Endothelial cell of umbilical vein (primary cell): ENCODE results near the gene FNBP1. TPM values are rescaled to one million over a fixed set of nuclear protein-coding genes. Genes with fewer than 3 reads are reported as not detected.

Source experiments
- BruUV-seq: library from RNA; stranded (reverse); fragments of 400-500 nt; replicated peaks from 2 replicates; lab custom pipeline; 2021; lab: Mats Ljungman, UMichigan
- CTCF ChIA-PET: fragments of 300-600, 350-600 bp; sonication (Branson Sonifier 250); formaldehyde crosslinking; loops from one replicate; lab custom pipeline; 2021; ENCODE audit warnings: antibody characterized with exemption, inconsistent platforms; lab: Charles Lee
- POLR2A ChIA-PET: fragments of 300-600, 350-600 bp; sonication (Branson Sonifier 250); formaldehyde crosslinking; loops from one replicate; lab custom pipeline; 2021; ENCODE audit warnings: antibody characterized with exemption, inconsistent platforms; lab: Charles Lee
- DNase-seq: peaks from one replicate; pipeline ENCODE4 v3.0.0-alpha.2; 2011; ENCODE audit warnings: low read depth, low spot score
- FAIRE-seq: peaks from 2 replicates; lab custom pipeline; 2011; peaks lifted over from hg19 to GRCh38; lab: Jason Lieb, UNC
- H2AFZ ChIP-seq: 2 replicates; pipeline ENCODE4 v1.6.0; 2012; ENCODE audit warnings: low read depth, low read length, control low read depth, inconsistent platforms
- H3K27ac ChIP-seq: 2 replicates; pipeline ENCODE4 v1.5.1; 2011; ENCODE audit warnings: low read depth, mild to moderate bottlenecking, control low read depth, low read length, moderate library complexity; ENCODE audit not compliant: insufficient read depth
- H3K27me3 ChIP-seq, 2 experiments: 2 replicates each; pipeline versions ENCODE4 v1.6.0 to v1.6.1; 2011; ENCODE audit warnings: low read length in 2 of 2, mixed read lengths in 1 of 2; ENCODE audit not compliant: control insufficient read depth in 2 of 2, insufficient read depth in 2 of 2
- H3K36me3 ChIP-seq, 2 experiments: 2 replicates in 1 of 2; 3 replicates in 1 of 2; pipeline ENCODE4 v1.5.1; 2011; ENCODE audit warnings: low read length in 2 of 2, mild to moderate bottlenecking in 1 of 2, moderate library complexity in 1 of 2; ENCODE audit not compliant: control insufficient read depth in 2 of 2, insufficient read depth in 2 of 2; ENCODE audit errors: extremely low read depth in 1 of 2
- H3K4me1 ChIP-seq: 3 replicates; pipeline ENCODE4 v1.5.1; 2011; ENCODE audit warnings: mild to moderate bottlenecking, low read length; ENCODE audit not compliant: control insufficient read depth, insufficient read depth; ENCODE audit errors: extremely low read depth
- H3K4me2 ChIP-seq: 2 replicates; pipeline ENCODE4 v1.6.1; 2011; ENCODE audit warnings: low read length, control low read depth, mixed read lengths; ENCODE audit not compliant: insufficient read depth
- H3K4me3 ChIP-seq, 3 experiments: fragments of 200-600 bp in 1 of 3; sonication (generic), shearing (Covaris generic) in 1 of 3; replicated peaks in 1 of 3; 2 replicates each; pipeline ENCODE4 v1.5.1; 2011 to 2016; ENCODE audit warnings: control low read depth in 3 of 3, low read length in 3 of 3, mild to moderate bottlenecking in 2 of 3, inconsistent platforms in 1 of 3, low read depth in 1 of 3, moderate library complexity in 1 of 3; ENCODE audit not compliant: insufficient read depth in 1 of 3
- H3K79me2 ChIP-seq: 2 replicates; pipeline ENCODE4 v1.6.0; 2012; ENCODE audit warnings: low read length, inconsistent platforms; ENCODE audit not compliant: control insufficient read depth, insufficient read depth
- H3K9ac ChIP-seq: replicated peaks from 2 replicates; pipeline ENCODE3; 2011; ENCODE audit warnings: low read length, control low read depth; ENCODE audit not compliant: insufficient read depth; ENCODE audit errors: extremely low read depth
- H3K9me1 ChIP-seq: replicated peaks from 3 replicates; pipeline ENCODE4 v1.6.0; 2011; ENCODE audit warnings: mild to moderate bottlenecking, low read length; ENCODE audit not compliant: control insufficient read depth, insufficient read depth; ENCODE audit errors: extremely low read depth
- H3K9me3 ChIP-seq: replicated peaks from 2 replicates; pipeline ENCODE4 v1.5.1; 2012; ENCODE audit warnings: low read length, inconsistent platforms; ENCODE audit not compliant: control insufficient read depth, insufficient read depth
- H4K20me1 ChIP-seq: replicated peaks from 2 replicates; pipeline ENCODE3; 2011; ENCODE audit warnings: mild to moderate bottlenecking, low read length; ENCODE audit not compliant: control insufficient read depth, insufficient read depth; ENCODE audit errors: extremely low read depth
- EZH2 ChIP-seq: IDR thresholded peaks from 2 replicates; pipeline ENCODE4 v1.6.1; 2012; ENCODE audit warnings: borderline replicate concordance, low read depth, mild to moderate bottlenecking, moderate library complexity, low read length, inconsistent platforms; ENCODE audit not compliant: severe bottlenecking
- FOS ChIP-seq: IDR thresholded peaks from 2 replicates; pipeline ENCODE4 v1.6.1; 2011; ENCODE audit warnings: mild to moderate bottlenecking, low read length, moderate library complexity, borderline replicate concordance; ENCODE audit not compliant: insufficient read depth
- GATA2 ChIP-seq: IDR thresholded peaks from 2 replicates; pipeline ENCODE4 v1.7.0; 2011; ENCODE audit warnings: low read depth, mild to moderate bottlenecking, moderate library complexity, mixed read lengths, low read length; ENCODE audit not compliant: insufficient read length, insufficient read depth
- JUN ChIP-seq: IDR thresholded peaks from 2 replicates; pipeline ENCODE4 v1.6.1; 2011; ENCODE audit warnings: borderline replicate concordance, low read depth; ENCODE audit not compliant: insufficient read length, insufficient read depth
- MAX ChIP-seq: IDR thresholded peaks from 2 replicates; pipeline ENCODE4 v1.6.1; 2011; ENCODE audit not compliant: insufficient read depth, insufficient read length
- MYC ChIP-seq: IDR thresholded peaks from one replicate; pipeline ENCODE4 v1.6.1; 2011; ENCODE audit warnings: mild to moderate bottlenecking, low read depth, low read length
- POLR2A ChIP-seq: IDR thresholded peaks from 2 replicates; pipeline ENCODE4 v1.6.1; 2012; ENCODE audit warnings: low read depth, mild to moderate bottlenecking, control low read depth, low read length
- POLR2AphosphoS5 ChIP-seq: IDR thresholded peaks from 2 replicates; pipeline ENCODE4 v1.6.1; 2012; ENCODE audit warnings: low read depth, mild to moderate bottlenecking, control low read depth, low read length, moderate library complexity; ENCODE audit not compliant: insufficient read depth
- dilution Hi-C: fragments of 300-500 bp; cut with MboI; formaldehyde crosslinking; loops from one replicate; pipeline ENCODE4 v1.15.0; 2019; ENCODE audit warnings: low sequenced_read_pairs; ENCODE audit not compliant: extremely low pct_ligation_motif_present
- intact Hi-C: fragments of 100-400 bp; cut with micrococcal nuclease; formaldehyde crosslinking; loops from one replicate; pipeline ENCODE4 v1.10.0; 2022
- polyA plus RNA-seq, 4 experiments: library from polyadenylated mRNA; depleted of rRNA in 3 of 4; stranded (reverse) in 3 of 4; unstranded in 1 of 4; fragments of >200 nt; gene quantifications; 2 replicates each; pipeline versions ENCODE4 v1.2.1 to v1.2.3, GENCODE V29; 2011 to 2012; ENCODE audit warnings: missing spikeins in 1 of 4
- total RNA-seq: library from RNA; stranded (reverse); gene quantifications from 2 replicates; pipeline ENCODE4 v1.2.3, GENCODE V29; 2021
- TF ChIP-seq, protein P1 (sequence below), 2 donors: IDR thresholded peaks; 1 replicate in 1 of 2; 2 replicates in 1 of 2; pipeline ENCODE4 v1.5.1; 2011; ENCODE audit warnings: low read length in 2 of 2, mild to moderate bottlenecking in 2 of 2, moderate library complexity in 2 of 2, control low read depth in 1 of 2, inconsistent platforms in 1 of 2, low read depth in 1 of 2; ENCODE audit not compliant: insufficient read depth in 1 of 2; ENCODE audit errors: extremely low read depth in 1 of 2

FNBP1 gene
- total and polyA plus RNA-seq, 2 donors (not counting 3 experiments of a cell fraction or from before 2014, with no cell fraction given) = 10.9 to 43.9 TPM

- Histone ChIP-seq H3K27me3 (no peaks in the 10 kb centered on the region), H3K4me2 (no peak overlapping the region), H3K4me1 (no peaks in the 10 kb centered on the region), H3K9ac (no peak overlapping the region), H3K9me1 (no peaks in the 10 kb centered on the region), H4K20me1 (no peaks in the 10 kb centered on the region), H3K27ac (no peak overlapping the region), H3K79me2 (no peaks in the 10 kb centered on the region), H3K36me3 (peaks cover 0 to 2% of the 10 kb centered on the region in 2 experiments), H3K4me3 (no peak overlapping the region), H3K9me3 (no peaks in the 10 kb centered on the region), H2AFZ (no peak overlapping the region)
- FAIRE-seq = no peak
- DNase-seq = no peak
- no peak for TF ChIP-seq MAX
- no peak for TF ChIP-seq FOS
- TF ChIP-seq POLR2AphosphoS5 = no peak
- TF ChIP-seq MYC = no peak
- TF ChIP-seq JUN = no peak
- TF ChIP-seq POLR2A = no peak
- TF ChIP-seq GATA2 = no peak
- TF ChIP-seq, protein P1, sequence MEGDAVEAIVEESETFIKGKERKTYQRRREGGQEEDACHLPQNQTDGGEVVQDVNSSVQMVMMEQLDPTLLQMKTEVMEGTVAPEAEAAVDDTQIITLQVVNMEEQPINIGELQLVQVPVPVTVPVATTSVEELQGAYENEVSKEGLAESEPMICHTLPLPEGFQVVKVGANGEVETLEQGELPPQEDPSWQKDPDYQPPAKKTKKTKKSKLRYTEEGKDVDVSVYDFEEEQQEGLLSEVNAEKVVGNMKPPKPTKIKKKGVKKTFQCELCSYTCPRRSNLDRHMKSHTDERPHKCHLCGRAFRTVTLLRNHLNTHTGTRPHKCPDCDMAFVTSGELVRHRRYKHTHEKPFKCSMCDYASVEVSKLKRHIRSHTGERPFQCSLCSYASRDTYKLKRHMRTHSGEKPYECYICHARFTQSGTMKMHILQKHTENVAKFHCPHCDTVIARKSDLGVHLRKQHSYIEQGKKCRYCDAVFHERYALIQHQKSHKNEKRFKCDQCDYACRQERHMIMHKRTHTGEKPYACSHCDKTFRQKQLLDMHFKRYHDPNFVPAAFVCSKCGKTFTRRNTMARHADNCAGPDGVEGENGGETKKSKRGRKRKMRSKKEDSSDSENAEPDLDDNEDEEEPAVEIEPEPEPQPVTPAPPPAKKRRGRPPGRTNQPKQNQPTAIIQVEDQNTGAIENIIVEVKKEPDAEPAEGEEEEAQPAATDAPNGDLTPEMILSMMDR (IDR thresholded peaks at IDR 0.05; ENCODE audit: extremely low read depth in 1 of 2, insufficient read depth in 1 of 2, low read depth in 1 of 2, low read length in 2 of 2) = no peak
- no peak for TF ChIP-seq EZH2
- ChIA-PET POLR2A (interaction anchor here (0.6 to 0.7 kb wide), 2 partner anchors 77 to 191 kb away, joined by 3 read pairs; no protein-coding TSS in a partner anchor), CTCF (interaction anchor here (0.6 to 1.6 kb wide), 4 partner anchors 9 to 21 kb away, joined by 3 read pairs; no protein-coding TSS in a partner anchor)
- intact Hi-C loops = no loop called here
- dilution Hi-C loops = no loop called here
- no TSS peak for BruUV-seq
These were observed 128.9 kb downstream of the FNBP1 start for GRCh38 chr9:129914051-129914450.
